Activated T-cell treated with anti-CD3 and anti-CD28 coated beads, Interleukin-2, amount 50 U/mL, for 48 hours (primary cell): ENCODE results near the gene DHX16.
"Not testable (repeated sequence)": the region's sequence is repeated elsewhere in the genome, so short reads cannot be mapped to it uniquely, and the experiment has no call there.

Source experiments
- DNase-seq, 2 experiments: peaks; one replicate each; pipeline ENCODE4 v3.0.0-alpha.2; 2020

Gene DHX16

DNA sequence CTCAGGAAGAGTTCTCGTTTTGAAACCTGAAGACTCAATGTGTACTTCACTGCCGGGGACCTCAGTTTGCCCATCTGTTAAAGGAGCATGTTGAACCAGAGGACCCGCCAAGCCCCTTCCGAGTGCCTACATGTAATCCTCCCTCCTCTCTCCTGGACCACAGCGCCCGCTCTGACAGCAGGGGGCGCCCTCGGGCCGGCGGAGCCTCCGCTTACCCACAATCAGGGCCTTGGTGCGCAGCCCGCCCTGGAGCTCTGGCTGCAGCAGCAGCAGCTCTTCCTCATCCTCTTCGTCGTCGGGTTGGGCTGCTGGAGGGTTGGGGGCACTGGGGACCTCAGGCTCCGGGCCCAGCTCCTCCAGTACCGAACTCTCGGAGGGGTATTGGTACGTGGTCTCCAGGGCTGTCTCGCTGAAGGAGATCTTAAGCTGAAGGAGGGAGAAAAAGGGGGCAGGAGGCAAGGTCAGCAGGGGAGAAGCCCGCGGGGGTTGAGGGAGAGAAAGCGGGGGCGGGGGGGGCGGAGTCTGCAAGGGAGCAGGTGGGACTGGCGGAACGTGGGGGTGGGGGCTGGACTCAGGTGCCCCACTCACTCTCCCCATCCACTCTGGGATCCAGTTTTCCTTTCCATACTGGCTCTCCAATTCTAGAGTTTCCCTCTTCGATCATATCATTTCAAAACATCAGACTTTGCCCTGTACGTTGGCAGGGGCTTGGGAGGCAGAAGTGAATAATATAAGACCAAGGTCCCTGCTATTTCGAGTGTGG, 6.3 kb upstream of the DHX16 start:
- DNase-seq: peak; percentile 96

GRCh38 chr6:30676660-30677285, 4.0 kb upstream of the DHX16 start:
- DNase-seq: no peak

GRCh38 chr6:30670760-30671527, 1.9 kb downstream of the DHX16 start:
- DNase-seq: no peak

DNA sequence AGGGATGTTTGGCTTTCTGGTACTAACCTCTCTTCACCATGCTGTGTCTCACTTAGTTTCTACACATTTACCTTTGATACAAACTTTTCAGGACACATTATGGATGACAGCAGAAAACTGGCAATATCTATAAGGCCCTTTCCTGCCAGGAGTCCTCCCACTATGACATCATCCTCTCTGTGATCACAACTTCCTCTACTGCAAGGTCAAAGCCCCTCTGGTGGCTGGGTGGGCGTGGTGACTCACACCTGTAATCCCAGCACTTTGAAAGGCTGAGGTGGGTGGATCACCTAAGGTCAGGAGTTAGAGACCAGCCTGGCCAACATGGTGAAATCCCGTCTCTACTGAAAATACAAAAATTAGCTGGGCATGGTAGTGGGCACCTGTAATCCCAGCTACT, 6.5 kb downstream of the DHX16 start:
- DNase-seq: peak; percentile 69 to 76

DNA sequence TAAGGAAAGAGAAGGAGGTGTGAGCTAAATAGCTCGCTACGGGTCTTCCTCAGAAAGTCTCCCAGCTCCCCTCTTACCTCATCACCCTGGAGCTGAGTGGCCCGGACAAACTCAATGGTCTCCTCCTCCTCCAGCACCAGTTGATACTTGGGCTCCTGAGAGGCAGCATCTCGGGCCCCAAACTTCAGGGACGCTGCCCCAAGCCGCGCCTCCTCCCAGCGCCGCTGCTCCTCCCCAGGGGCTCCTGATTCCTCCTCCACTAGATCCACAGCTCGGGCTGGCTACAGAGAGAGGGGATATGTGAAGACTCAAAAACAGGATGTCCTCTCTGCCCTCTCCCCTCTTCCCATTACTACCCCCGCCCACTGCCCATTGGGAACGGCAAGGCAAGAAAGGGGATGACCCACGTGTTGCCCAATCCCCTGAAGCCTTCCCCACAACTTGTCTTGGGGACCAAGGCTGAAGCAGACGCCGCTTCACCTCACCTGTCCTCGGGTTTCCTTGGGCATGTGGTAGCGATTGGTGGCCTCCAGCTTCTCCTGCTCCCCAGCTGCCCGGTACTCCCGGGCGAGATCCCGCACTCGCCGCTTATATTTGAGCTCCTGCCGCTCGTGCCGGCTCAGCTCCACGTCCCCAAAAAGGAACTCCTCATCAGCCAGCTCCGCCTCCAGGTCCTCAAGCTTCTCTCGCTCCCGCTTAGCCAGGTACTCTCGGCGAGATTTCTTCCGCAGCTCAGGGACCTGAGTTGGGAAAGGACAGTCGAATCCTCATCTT, 7.6 kb downstream of the DHX16 start:
- DNase-seq: no peak

DNA sequence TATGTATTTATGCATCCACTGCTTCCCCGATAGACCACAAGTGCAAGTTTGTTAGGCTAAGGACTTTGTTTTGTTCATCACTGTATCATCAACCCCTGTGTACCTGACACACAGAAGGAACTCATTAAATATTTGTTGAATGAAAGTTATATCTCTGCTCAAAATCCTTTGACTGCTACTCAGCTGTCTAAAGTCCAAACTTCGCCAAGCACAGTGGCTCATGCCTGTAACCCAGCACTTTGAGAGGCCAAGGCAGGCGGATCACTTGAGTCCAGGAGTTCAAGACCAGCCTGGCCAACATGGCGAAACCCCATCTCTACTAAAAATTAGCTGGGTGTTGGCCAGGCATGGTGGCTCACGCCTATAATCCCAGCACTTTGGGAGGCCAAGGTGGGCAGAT, 14.9 kb downstream of the DHX16 start:
- not testable (repeated sequence) for DNase-seq

- DNase-seq: no peak
These were observed 15.4 kb downstream of the DHX16 start for GRCh38 chr6:30657454-30657853.

DNA sequence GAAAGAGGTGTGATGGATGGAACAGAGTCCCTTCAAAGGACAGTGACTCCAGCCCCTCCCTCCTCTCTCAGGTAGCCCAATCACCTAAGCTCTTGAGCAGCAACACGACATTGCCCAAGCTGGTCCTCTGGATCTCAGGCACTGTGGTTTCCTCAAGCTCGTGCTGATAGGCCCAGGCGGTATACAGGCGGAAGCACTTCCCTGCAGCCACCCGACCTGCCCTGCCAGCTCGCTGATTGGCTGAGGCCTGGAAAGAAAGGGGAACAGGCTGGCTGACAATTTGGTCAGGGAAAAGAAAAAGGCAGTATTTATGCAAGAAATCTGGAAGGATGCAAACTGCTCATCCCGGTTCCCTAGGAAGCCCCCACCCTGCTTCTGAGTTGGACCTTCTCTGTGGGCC, 16.3 kb downstream of the DHX16 start:
- DNase-seq: no peak

- DNase-seq: no peak
These were observed 17.1 kb downstream of the DHX16 start for GRCh38 chr6:30655743-30656094.

- no peak for DNase-seq
These were observed 17.7 kb downstream of the DHX16 start for GRCh38 chr6:30654798-30655742.

GRCh38 chr6:30651143-30651542, 21.7 kb downstream of the DHX16 start:
- no peak for DNase-seq

DNA sequence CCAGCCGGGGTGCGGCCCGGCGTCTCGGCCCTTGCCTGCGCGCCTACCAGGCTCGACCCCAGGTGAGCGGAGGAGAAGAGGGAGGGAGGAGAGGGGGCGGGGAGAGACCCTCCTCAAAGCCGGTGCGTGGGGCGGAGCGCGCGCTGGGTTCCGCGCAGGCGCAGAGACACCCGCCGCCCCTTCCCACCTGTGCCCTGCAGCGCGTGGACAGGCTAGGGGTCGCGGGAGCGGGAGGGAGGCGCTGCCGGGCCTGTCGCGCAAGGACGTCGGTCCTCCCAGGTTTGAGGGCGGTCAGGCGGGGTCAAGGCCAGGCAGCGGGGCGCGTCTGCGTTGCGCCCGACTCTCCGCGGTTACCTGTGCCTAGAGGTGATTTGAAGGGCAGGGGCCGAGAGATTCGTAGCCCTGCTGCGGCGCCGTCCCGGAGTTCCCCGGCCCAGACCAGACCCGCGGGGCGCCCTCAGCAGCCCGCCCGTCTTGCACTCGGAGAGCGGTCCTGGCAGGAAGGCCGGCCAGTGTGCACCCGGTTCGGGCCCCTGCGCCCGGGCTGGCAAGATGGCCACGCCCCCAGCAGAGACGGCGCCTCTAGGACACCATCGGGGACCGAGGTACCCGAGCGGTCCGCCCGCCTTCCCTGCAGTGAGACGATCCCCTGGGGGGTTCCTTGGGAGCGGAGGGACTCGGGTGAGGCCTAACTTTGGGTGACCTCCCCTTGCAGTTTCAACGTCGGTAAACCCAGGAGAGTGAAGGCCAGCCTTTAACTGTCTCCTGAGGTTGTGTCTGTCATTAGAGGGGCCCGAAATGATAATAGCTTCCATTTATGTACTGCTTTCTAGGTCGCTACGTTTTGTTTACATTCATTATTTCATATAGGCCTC, 25.3 kb downstream of the DHX16 start:
- DNase-seq: peak; percentile 88 to 90

DNA sequence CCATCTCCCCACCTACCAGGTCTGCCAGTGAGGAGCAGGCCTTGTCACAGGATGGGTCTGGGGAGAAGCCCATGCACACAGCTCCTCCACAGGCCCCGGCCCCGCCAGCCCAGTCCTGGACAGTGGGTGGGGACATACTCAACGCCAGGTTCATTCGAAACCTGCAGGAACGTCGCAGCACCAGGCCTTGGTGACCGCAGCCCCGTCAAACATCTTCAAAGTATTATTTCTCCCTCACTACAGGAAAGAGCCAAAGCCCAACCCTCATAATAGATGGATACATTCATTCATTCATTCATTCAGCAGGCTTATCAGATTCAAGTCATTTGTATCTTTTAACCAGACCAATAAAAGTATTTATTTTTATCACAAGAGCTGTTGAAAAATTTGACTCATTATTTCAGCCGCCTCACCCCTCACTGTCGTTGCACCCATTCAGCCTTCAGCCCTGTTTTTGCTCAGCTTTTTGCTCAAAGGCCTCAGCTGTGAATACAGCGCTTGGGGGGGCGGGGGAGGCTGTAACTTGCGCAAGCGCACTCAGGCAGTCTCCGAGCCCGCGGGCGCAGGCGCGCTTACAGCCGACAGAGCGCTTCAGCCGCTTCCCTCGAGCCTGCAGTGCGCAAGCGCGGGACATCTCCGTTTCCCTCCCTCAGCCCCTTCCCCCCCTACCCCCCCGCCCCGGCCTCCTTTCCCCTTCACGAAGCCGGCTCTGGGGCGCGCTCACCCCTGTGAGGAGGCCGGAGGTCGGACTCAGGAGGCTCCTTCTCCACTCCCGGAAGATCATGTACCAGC, 26.2 kb downstream of the DHX16 start, which contains the start of gene C6orf136:
TSS of gene C6orf136 (plus strand) at position 684 of the 792 bp plus-strand sequence. CDS start at position 783, 99 bp downstream.
- peak; percentile 91 to 94 for DNase-seq

DNA sequence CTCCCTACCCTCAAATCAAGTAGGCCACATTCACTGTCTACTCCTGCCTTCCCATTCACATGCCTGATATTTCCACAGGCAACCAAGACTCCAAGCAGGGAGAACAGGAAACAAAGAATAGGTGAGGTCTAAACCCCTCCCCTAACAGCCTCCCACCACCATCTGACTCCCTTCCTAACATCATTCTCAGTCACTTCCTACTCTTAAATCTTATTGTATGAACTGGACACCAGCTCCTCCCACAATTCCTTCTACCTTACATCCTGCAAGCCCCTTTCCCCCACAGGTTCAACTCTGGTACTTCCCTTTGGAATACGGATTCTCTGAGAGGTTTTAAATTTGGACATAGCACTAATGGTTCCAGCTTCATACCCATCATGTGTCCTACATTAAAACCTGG, 26.8 kb downstream of the DHX16 start:
- DNase-seq: no peak

- no peak for DNase-seq
These were observed 28.0 kb downstream of the DHX16 start for GRCh38 chr6:30644769-30645168.

DNA sequence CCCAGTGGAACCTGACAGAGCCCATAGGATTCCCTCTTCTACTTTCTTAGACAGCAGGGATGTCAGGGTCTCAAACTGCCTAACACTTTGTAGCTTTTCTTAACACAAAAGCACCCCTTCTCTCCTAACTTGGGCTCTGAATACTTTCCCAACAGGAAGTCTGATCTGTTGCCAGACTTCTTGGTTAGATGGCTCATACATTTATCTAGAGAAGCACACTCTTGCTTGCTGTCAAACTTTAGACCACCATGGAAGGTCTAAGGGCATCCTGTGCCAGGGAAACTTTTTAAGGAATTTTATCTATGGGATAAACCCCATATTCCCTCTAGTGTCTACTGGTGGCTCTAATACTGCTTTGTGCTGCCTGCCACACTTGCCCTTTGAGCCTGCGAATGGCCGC, 29.1 kb downstream of the DHX16 start:
- DNase-seq: no peak

GRCh38 chr6:30641048-30641447, 31.8 kb downstream of the DHX16 start:
- no peak for DNase-seq

DNA sequence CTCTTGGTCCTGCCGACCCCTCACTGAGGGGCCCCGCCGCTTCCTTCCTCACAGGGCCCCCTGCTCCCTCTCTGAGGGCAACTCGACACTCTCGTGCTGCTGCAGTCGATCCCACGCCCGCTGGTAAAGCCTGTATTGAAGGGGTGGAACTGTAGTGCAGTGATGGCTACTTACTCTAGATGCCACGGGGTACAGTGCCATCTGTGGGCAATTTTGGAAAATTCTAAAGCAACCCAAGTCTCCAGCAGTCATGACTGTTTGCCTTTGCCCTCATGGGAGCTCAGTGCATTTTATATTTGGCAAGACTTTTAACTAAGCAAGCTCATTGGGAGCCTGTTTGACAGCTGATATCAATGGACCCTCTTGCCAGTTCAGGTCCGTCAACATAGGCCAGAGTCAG, 32.3 kb downstream of the DHX16 start:
- DNase-seq: no peak

GRCh38 chr6:30635834-30636233, 37.0 kb downstream of the DHX16 start:
- no peak for DNase-seq
